IMR-90 (cell line): ENCODE data around the gene SAMD10. TPM values are rescaled to one million over a fixed set of nuclear protein-coding genes. Genes with fewer than 3 reads are reported as not detected.

Experiments used
- ATAC-seq: fragments of 200-7000 bp; cut with Tn5 transposase; 2 replicates; pipeline ENCODE4 v1.9.1; 2020; ENCODE audit warnings: low read depth, mild to moderate bottlenecking, moderate library complexity
- BruUV-seq: library from RNA; stranded (reverse); fragments of 400-500 nt; replicated peaks from 2 replicates; lab custom pipeline; 2021; lab: Mats Ljungman, UMichigan
- CTCF ChIA-PET: fragments of 300-600 bp; formaldehyde crosslinking; extraction: SDS; loops from one replicate; lab custom pipeline; 2021; ENCODE audit warnings: antibody characterized with exemption; lab: Yijun Ruan, JAX
- POLR2A ChIA-PET: fragments of 300-600 bp; sonication (Branson Sonifier 250); formaldehyde crosslinking; loops from one replicate; lab custom pipeline; 2022; ENCODE audit warnings: antibody characterized with exemption; ENCODE audit not compliant: unreplicated experiment; lab: Charles Lee
- DNase-seq: peaks from one replicate; pipeline ENCODE4 v3.0.0; 2013
- H2AFZ ChIP-seq: replicated peaks from 2 replicates; pipeline ENCODE3; 2013; ENCODE audit warnings: low read length, mild to moderate bottlenecking; ENCODE audit not compliant: poor library complexity
- H2AK5ac ChIP-seq: 2 replicates; pipeline ENCODE4 v1.6.1; 2013; ENCODE audit warnings: low read depth, low read length, inconsistent platforms
- H2AK9ac ChIP-seq: replicated peaks from 2 replicates; pipeline ENCODE3; 2013; ENCODE audit warnings: mild to moderate bottlenecking, low read depth, low read length, moderate library complexity; ENCODE audit not compliant: poor library complexity
- H2BK120ac ChIP-seq: 2 replicates; pipeline ENCODE4 v1.6.1; 2013; ENCODE audit warnings: low read depth, low read length, inconsistent platforms
- H2BK15ac ChIP-seq: 3 replicates; pipeline ENCODE4 v1.6.1; 2013; ENCODE audit warnings: low read depth, low read length, inconsistent platforms
- H2BK20ac ChIP-seq: 2 replicates; pipeline ENCODE4 v1.6.1; 2013; ENCODE audit warnings: low read depth, mild to moderate bottlenecking, inconsistent platforms, low read length, moderate library complexity
- H2BK5ac ChIP-seq: 2 replicates; pipeline ENCODE4 v1.6.1; 2013; ENCODE audit warnings: mild to moderate bottlenecking, low read depth, low read length, inconsistent platforms; ENCODE audit not compliant: poor library complexity, severe bottlenecking
- H3K14ac ChIP-seq: replicated peaks from 2 replicates; pipeline ENCODE4 v1.6.1; 2013; ENCODE audit warnings: low read depth, low read length, inconsistent platforms
- H3K18ac ChIP-seq: 2 replicates; pipeline ENCODE4 v1.6.1; 2013; ENCODE audit warnings: low read depth, low read length, control low read depth
- H3K23ac ChIP-seq: 2 replicates; pipeline ENCODE4 v1.6.1; 2013; ENCODE audit warnings: low read depth, low read length, inconsistent platforms
- H3K27ac ChIP-seq: 2 replicates; pipeline ENCODE4 v1.5.1; 2013; ENCODE audit warnings: mild to moderate bottlenecking, control low read depth, low read length; ENCODE audit not compliant: insufficient read depth
- H3K27me3 ChIP-seq: 2 replicates; pipeline ENCODE4 v1.6.1; 2013; ENCODE audit warnings: low read length; ENCODE audit not compliant: control insufficient read depth, insufficient read depth
- H3K36me3 ChIP-seq: 2 replicates; pipeline ENCODE4 v1.6.1; 2013; ENCODE audit warnings: low read length, mixed read lengths; ENCODE audit not compliant: control insufficient read depth, insufficient read depth
- H3K4ac ChIP-seq: 2 replicates; pipeline ENCODE4 v1.6.1; 2013; ENCODE audit warnings: low read depth, low read length, inconsistent platforms
- H3K4me1 ChIP-seq: 2 replicates; pipeline ENCODE4 v1.6.1; 2013; ENCODE audit warnings: low read length, mixed read lengths; ENCODE audit not compliant: control insufficient read depth, insufficient read depth
- H3K4me2 ChIP-seq: 2 replicates; pipeline ENCODE4 v1.6.1; 2013; ENCODE audit warnings: low read depth, mild to moderate bottlenecking, control low read depth, low read length, moderate library complexity
- H3K4me3 ChIP-seq: 2 replicates; pipeline ENCODE4 v1.5.1; 2013; ENCODE audit warnings: low read depth, mild to moderate bottlenecking, control low read depth, low read length, moderate library complexity; ENCODE audit not compliant: insufficient read depth
- H3K56ac ChIP-seq: 2 replicates; pipeline ENCODE4 v1.6.1; 2013; ENCODE audit warnings: low read length, inconsistent platforms; ENCODE audit not compliant: insufficient read depth; ENCODE audit errors: extremely low read depth
- H3K79me1 ChIP-seq, 2 experiments: 2 replicates each; pipeline ENCODE4 v1.6.1; 2013; ENCODE audit warnings: low read length in 2 of 2, inconsistent platforms in 1 of 2, low read depth in 1 of 2
- H3K9ac ChIP-seq: 2 replicates; pipeline ENCODE4 v1.6.1; 2013; ENCODE audit warnings: low read depth, low read length, control low read depth
- H3K9me1 ChIP-seq: 2 replicates; pipeline ENCODE4 v1.6.1; 2013; ENCODE audit warnings: low read length, inconsistent platforms; ENCODE audit not compliant: insufficient read depth
- H3K9me3 ChIP-seq: 2 replicates; pipeline ENCODE4 v1.6.1; 2013; ENCODE audit warnings: low read length; ENCODE audit not compliant: control insufficient read depth, insufficient read depth
- H4K20me1 ChIP-seq: 2 replicates; pipeline ENCODE4 v1.6.1; 2013; ENCODE audit warnings: low read length, inconsistent platforms; ENCODE audit not compliant: insufficient read depth
- H4K5ac ChIP-seq: 2 replicates; pipeline ENCODE4 v1.6.1; 2013; ENCODE audit warnings: mild to moderate bottlenecking, low read depth, low read length, control low read depth
- H4K8ac ChIP-seq, 2 experiments: 2 replicates each; pipeline ENCODE4 v1.6.1; 2013; ENCODE audit warnings: low read depth in 2 of 2, low read length in 2 of 2, control low read depth in 1 of 2, inconsistent platforms in 1 of 2
- H4K91ac ChIP-seq: 2 replicates; pipeline ENCODE4 v1.6.1; 2013; ENCODE audit warnings: low read depth, low read length, inconsistent platforms; ENCODE audit not compliant: insufficient read depth
- BHLHE40 ChIP-seq: fragments of 150-350 bp; IDR thresholded peaks from 2 replicates; pipeline ENCODE4 v1.6.1; 2016; ENCODE audit warnings: mild to moderate bottlenecking, low read depth, low read length
- CEBPB ChIP-seq: IDR thresholded peaks from 2 replicates; pipeline ENCODE4 v1.6.1; 2012; ENCODE audit warnings: low read depth, low read length, improper control_type of control experiment
- CHD1 ChIP-seq: IDR thresholded peaks from 2 replicates; pipeline ENCODE4 v1.6.1; 2012; ENCODE audit warnings: low read depth, low read length, improper control_type of control experiment
- FOS ChIP-seq: fragments of 150-350 bp; IDR thresholded peaks from 2 replicates; pipeline ENCODE4 v1.6.1; 2016; ENCODE audit warnings: low read depth, low read length
- MAZ ChIP-seq: IDR thresholded peaks from 2 replicates; pipeline ENCODE4 v1.6.1; 2012; ENCODE audit warnings: low read depth, mild to moderate bottlenecking, low read length, improper control_type of control experiment, moderate library complexity, borderline replicate concordance
- MXI1 ChIP-seq: IDR thresholded peaks from 2 replicates; pipeline ENCODE4 v1.6.1; 2012; ENCODE audit warnings: low read depth, mild to moderate bottlenecking, low read length, moderate library complexity, borderline replicate concordance
- NFE2L2 ChIP-seq: fragments of 150-350 bp; IDR thresholded peaks from 2 replicates; pipeline ENCODE4 v1.6.1; 2016; ENCODE audit warnings: low read depth, mild to moderate bottlenecking, low read length
- POLR2A ChIP-seq: IDR thresholded peaks from 2 replicates; pipeline ENCODE4 v1.6.1; 2012; ENCODE audit warnings: mild to moderate bottlenecking, low read depth, low read length
- RAD21 ChIP-seq: IDR thresholded peaks from 2 replicates; pipeline ENCODE4 v1.6.1; 2012; ENCODE audit warnings: low read length, improper control_type of control experiment
- RCOR1 ChIP-seq: IDR thresholded peaks from 2 replicates; pipeline ENCODE4 v1.6.1; 2012; ENCODE audit warnings: mild to moderate bottlenecking, low read length, improper control_type of control experiment; ENCODE audit not compliant: insufficient replicate concordance
- RFX5 ChIP-seq: IDR thresholded peaks from 2 replicates; pipeline ENCODE4 v1.8.0; 2012; ENCODE audit warnings: low read depth, mild to moderate bottlenecking, low read length, moderate library complexity
- SMC3 ChIP-seq: fragments of 150-350 bp; IDR thresholded peaks from 2 replicates; pipeline ENCODE4 v1.6.1; 2016; ENCODE audit warnings: low read depth, mild to moderate bottlenecking, antibody characterized with exemption, low read length, moderate library complexity
- USF2 ChIP-seq: fragments of 150-350 bp; IDR thresholded peaks from 2 replicates; pipeline ENCODE4 v1.6.1; 2017; ENCODE audit warnings: mild to moderate bottlenecking, antibody characterized with exemption, low read length, low read depth
- WGBS, 2 experiments: methylation state at CpG; one replicate each; pipeline versions ENCODE4 v1.1.5 to v1.1.7; 2013; ENCODE audit warnings: missing lambda C conversion rate in 2 of 2; ENCODE audit not compliant: insufficient read length in 1 of 2; ENCODE audit errors: extremely low coverage in 2 of 2; 5-methylcytosine and 5-hydroxymethylcytosine counted together
- dilution Hi-C: fragments of 300-500 bp; cut with HindIII; formaldehyde crosslinking; loops from one replicate; pipeline ENCODE4 v1.14.3; 2018; ENCODE audit warnings: low sequenced_read_pairs; ENCODE audit not compliant: unreplicated experiment
- in situ Hi-C: fragments of 300-500 bp; cut with MboI; formaldehyde crosslinking; loops from 3 replicates; pipeline ENCODE4 v1.14.3; 2019; ENCODE audit warnings: low sequenced_read_pairs, inconsistent platforms, mixed read lengths
- intact Hi-C: fragments of 100-400 bp; cut with micrococcal nuclease; formaldehyde crosslinking; loops from 2 replicates; pipeline ENCODE4 v1.10.0; 2022
- polyA plus RNA-seq, 3 experiments: library from polyadenylated mRNA; depleted of rRNA; stranded (reverse); fragments of >200 nt; gene quantifications; 2 replicates each; pipeline ENCODE4 v1.2.3, GENCODE V29; 2012; ENCODE audit warnings: low replicate concordance in 1 of 3
- total RNA-seq: library from RNA; depleted of rRNA; stranded (reverse); fragments of >200 nt; gene quantifications from 2 replicates; pipeline ENCODE4 v1.2.3, GENCODE V29; 2012
- TF ChIP-seq, protein P1 (sequence below): fragments of 150-350 bp; IDR thresholded peaks from 2 replicates; pipeline ENCODE4 v1.6.1; 2016; ENCODE audit warnings: low read depth, mild to moderate bottlenecking, low read length, moderate library complexity, borderline replicate concordance
- TF ChIP-seq, protein P2 (sequence below): conservative IDR thresholded peaks from 2 replicates; pipeline ENCODE4 v1.5.1; 2012; ENCODE audit warnings: mild to moderate bottlenecking, low read depth, low read length, improper control_type of control experiment

The SAMD10 gene
- total and polyA plus RNA-seq, 2 of the 4 experiments (the other 2 are of a cell fraction) = 0.54 to 4.1 TPM

GRCh38 chr20:63979229-63979556, 249 bp downstream of the SAMD10 start:
- no peak overlapping the region for H2BK15ac ChIP-seq
- H3K36me3 ChIP-seq = peaks cover 3% of the 10 kb centered on the region
- H3K4ac ChIP-seq = no peak overlapping the region
- WGBS, 2 experiments = 0% methylated on average over 1 of the region's 47 CpGs; no CpG with 5 or more reads in 1 of the 2 experiments
- no peak overlapping the region for H3K56ac ChIP-seq
- H2AK5ac ChIP-seq = no peak overlapping the region
- no peak overlapping the region for H2BK20ac ChIP-seq
- ChIA-PET POLR2A (no interaction called here), CTCF (no interaction called here)
- H2BK5ac ChIP-seq = peak overlapping the region; percentile 4
- no peak overlapping the region for H3K23ac ChIP-seq
- intact Hi-C loops = no loop called here
- H3K9me1 ChIP-seq = peaks cover 22% of the 10 kb centered on the region
- H3K14ac ChIP-seq = no peak overlapping the region
- TF ChIP-seq RCOR1 (no peak), CHD1 (no peak), NFE2L2 (no peak), USF2 (no peak), RFX5 (no peak), CEBPB (no peak), MXI1 (no peak), RAD21 (no peak), FOS (no peak), BHLHE40 (no peak), POLR2A (no peak), MAZ (no peak), SMC3 (no peak)
- TF ChIP-seq, protein P1, sequence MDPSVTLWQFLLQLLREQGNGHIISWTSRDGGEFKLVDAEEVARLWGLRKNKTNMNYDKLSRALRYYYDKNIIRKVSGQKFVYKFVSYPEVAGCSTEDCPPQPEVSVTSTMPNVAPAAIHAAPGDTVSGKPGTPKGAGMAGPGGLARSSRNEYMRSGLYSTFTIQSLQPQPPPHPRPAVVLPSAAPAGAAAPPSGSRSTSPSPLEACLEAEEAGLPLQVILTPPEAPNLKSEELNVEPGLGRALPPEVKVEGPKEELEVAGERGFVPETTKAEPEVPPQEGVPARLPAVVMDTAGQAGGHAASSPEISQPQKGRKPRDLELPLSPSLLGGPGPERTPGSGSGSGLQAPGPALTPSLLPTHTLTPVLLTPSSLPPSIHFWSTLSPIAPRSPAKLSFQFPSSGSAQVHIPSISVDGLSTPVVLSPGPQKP = no peak
- TF ChIP-seq, protein P2, sequence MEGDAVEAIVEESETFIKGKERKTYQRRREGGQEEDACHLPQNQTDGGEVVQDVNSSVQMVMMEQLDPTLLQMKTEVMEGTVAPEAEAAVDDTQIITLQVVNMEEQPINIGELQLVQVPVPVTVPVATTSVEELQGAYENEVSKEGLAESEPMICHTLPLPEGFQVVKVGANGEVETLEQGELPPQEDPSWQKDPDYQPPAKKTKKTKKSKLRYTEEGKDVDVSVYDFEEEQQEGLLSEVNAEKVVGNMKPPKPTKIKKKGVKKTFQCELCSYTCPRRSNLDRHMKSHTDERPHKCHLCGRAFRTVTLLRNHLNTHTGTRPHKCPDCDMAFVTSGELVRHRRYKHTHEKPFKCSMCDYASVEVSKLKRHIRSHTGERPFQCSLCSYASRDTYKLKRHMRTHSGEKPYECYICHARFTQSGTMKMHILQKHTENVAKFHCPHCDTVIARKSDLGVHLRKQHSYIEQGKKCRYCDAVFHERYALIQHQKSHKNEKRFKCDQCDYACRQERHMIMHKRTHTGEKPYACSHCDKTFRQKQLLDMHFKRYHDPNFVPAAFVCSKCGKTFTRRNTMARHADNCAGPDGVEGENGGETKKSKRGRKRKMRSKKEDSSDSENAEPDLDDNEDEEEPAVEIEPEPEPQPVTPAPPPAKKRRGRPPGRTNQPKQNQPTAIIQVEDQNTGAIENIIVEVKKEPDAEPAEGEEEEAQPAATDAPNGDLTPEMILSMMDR = no peak
- ATAC-seq (no peak), DNase-seq (no peak)
- no peak overlapping the region; the same call in 1 of the 2 replicates for H3K27ac ChIP-seq
- peaks cover 17 to 29% of the 10 kb centered on the region in 2 experiments for H3K79me1 ChIP-seq
- peak overlapping the region; percentile 84 for H2AK9ac ChIP-seq
- H3K18ac ChIP-seq = no peak overlapping the region
- H3K9me3 ChIP-seq = no peaks in the 10 kb centered on the region
- no peak overlapping the region for H3K9ac ChIP-seq
- H3K4me2 ChIP-seq = peak overlapping the region; percentile 70
- H4K20me1 ChIP-seq = 0 out of 2 replicates have a peak, but pooled peaks cover 6% of the 10 kb centered on the region
- H2BK120ac ChIP-seq = no peak overlapping the region
- in situ Hi-C loops = loop anchor here (10.0 kb wide), 1 partner anchor 444 kb away; the partner anchor contains the start of gene PTK6
- dilution Hi-C loops = no loop called here
- peak overlapping the region; percentile 42 for H3K4me3 ChIP-seq
- BruUV-seq = no TSS peak
- no peak overlapping the region for H4K5ac ChIP-seq
- H4K91ac ChIP-seq = no peak overlapping the region
- peaks cover 36% of the 10 kb centered on the region for H3K4me1 ChIP-seq
- peak overlapping the region; percentile 100 for H2AFZ ChIP-seq
- H4K8ac ChIP-seq = peak overlapping the region; percentile 43 to 76; a peak in 3 of 4 replicates
- H3K27me3 ChIP-seq = no peaks in the 10 kb centered on the region
